GM13977 (cell line): Measurements from ENCODE around the gene NATD1.

Experiments
- DNase-seq: peaks from one replicate; pipeline ENCODE4 v3.0.0; 2012; ENCODE audit warnings: low spot score
- in situ Hi-C: fragments of 300-500 bp; cut with MboI; formaldehyde crosslinking; loops from one replicate; pipeline ENCODE4 v1.12.0; 2022; ENCODE audit warnings: low sequenced_read_pairs, low pct_unique_long_range_greater_than_20kb, mixed read lengths, inconsistent platforms; ENCODE audit not compliant: unreplicated experiment
- TF ChIP-seq, protein P1 (sequence below): IDR thresholded peaks from 2 replicates; pipeline ENCODE4 v1.5.1; 2012; ENCODE audit warnings: mild to moderate bottlenecking, control low read depth; ENCODE audit not compliant: insufficient read depth; ENCODE audit errors: extremely low read depth, missing control alignments

NATD1 gene

DNA sequence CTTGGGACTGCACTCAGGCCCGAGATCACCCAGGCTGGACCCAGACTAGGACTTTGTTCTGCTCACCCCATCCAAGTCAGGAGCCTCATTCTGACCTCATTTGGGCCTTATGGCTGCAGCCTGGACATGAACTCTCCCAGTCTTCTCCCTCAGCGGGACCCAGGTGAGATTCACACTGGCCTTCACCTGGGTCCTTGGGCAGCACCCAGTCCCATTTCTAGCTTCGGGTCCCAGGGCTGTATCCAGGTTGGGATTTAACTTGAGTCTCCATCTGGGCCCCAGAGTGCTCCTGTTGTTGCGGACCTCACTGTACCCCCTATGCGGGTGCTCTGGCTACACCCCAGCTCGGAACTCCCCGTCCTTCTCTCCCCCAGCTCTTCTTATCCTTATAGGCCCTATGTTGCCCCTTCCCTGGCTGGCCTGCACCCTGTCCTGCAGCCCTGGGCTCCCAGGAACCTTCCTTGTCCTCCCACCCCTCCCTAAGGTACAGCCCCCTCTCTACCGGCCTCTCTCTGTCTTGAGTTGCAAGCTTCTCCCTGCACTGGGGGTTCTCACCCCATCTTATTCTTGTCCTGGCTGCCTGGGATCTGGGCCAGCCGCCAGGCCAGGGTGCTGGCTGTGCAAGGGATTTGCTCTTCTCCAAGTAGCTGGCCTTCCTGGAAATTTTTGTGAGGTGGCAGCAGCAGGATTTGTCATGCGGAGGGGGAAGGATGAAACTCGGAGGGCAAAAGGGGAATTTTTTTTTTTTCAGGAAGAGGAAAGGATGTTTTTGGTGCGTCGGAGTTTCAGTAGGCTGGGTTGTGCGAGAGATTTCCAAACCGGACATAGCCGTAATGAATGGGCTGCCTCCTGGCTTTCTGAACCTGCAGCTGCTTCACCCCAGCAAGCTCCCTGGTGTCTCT is 32.2 kb upstream of the NATD1 start:
- DNase-seq, result peak; percentile 42
- TF ChIP-seq, protein P1, sequence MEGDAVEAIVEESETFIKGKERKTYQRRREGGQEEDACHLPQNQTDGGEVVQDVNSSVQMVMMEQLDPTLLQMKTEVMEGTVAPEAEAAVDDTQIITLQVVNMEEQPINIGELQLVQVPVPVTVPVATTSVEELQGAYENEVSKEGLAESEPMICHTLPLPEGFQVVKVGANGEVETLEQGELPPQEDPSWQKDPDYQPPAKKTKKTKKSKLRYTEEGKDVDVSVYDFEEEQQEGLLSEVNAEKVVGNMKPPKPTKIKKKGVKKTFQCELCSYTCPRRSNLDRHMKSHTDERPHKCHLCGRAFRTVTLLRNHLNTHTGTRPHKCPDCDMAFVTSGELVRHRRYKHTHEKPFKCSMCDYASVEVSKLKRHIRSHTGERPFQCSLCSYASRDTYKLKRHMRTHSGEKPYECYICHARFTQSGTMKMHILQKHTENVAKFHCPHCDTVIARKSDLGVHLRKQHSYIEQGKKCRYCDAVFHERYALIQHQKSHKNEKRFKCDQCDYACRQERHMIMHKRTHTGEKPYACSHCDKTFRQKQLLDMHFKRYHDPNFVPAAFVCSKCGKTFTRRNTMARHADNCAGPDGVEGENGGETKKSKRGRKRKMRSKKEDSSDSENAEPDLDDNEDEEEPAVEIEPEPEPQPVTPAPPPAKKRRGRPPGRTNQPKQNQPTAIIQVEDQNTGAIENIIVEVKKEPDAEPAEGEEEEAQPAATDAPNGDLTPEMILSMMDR, result no peak
- in situ Hi-C loops, result loop anchor here (25.0 kb wide), 1 partner anchor 227 kb away; no protein-coding TSS in a partner anchor

DNA sequence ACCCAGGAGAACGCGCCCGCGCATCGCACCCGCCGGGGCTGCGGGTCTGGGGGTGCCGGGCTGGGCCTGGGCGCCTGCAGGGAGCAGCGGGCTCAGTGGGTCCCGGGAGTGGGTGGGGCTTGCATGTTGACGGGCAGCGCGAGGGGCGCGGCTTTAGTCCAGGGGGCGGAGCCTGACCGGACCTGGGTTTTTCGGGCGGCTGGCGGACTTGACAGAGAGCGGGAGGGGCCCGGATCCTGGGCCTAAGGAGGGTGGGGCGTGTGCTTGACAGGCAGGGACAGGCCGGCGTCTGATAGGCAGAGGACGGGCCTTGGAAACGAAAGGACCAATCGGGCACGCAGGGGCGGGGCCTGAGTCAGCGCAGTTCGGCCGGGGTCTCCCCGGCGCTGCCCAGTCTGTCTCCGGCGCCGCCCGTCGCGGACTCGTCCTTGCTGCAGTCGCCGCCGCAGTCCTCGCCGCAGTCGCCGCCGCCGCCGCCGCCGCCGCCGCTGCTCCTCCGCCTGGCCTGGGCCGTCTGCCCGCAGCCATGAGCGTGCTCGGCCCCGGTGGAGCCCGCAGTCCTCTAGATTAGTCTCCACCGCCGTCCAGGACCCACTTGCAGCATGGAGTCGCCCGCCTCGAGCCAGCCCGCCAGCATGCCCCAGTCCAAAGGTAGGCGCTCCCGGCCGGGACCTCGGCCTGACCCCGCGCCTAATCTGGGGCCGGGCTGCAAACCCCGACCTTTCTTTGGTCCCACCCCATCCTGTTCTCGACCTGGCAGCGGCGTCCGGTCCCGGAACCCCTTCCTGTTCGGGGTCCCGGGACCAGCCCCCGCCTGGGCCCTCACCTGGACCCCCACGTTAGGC is 31.3 kb upstream of the NATD1 start, which contains the start of gene MAP2K3:
Gene MAP2K3, plus strand, starts transcription at position 393 of the 845 bp plus-strand sequence. Its CDS starts 210 bp downstream, at position 603.
- DNase-seq, result peak; percentile 100
- TF ChIP-seq, protein P1, result no peak
- in situ Hi-C loops, result loop anchor here (25.0 kb wide), 1 partner anchor 228 kb away; no protein-coding TSS in a partner anchor

DNA sequence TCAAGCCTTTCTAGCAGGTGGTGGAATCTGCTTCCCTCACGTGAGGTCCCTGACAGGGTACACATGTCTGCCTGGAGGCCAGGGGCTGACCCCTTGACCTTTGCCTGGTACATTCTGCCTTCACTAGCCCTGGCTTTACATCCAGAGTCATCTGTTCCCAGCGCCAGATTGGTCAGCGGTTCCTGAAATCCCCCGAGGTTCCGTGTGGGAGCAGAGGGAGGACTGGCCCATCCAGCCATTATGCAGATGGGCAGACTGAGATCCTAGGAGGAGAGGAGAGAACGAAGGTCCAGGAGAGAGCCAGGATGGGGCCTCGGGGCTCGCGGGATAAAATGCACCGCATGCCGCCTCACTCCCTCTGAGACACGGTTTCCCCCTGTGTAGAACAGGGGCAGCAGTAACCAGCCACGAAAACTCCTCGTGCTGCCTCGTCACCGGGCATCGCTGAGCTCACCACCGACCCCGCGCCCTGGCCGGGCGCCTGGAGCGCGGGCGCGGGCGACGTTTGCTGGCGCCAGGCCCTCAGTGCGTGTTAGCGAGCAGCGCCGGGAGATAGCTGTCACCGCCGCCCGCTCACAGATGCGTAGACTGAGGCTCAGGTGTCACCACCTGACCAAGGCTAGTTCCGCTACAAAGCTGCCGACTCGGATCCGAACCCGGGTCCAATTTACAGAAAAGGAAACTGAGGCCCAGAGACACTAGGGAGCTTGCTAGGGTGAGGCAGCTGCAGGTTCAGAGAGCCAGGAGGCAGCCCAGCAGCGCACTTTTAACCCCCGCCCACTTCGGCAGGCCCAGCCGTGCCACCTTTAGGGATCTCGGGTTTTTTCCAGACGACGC is 30.5 kb upstream of the NATD1 start:
- DNase-seq, result no peak
- TF ChIP-seq, protein P1, result no peak
- in situ Hi-C loops, result loop anchor here (25.0 kb wide), 1 partner anchor 229 kb away; no protein-coding TSS in a partner anchor

DNA sequence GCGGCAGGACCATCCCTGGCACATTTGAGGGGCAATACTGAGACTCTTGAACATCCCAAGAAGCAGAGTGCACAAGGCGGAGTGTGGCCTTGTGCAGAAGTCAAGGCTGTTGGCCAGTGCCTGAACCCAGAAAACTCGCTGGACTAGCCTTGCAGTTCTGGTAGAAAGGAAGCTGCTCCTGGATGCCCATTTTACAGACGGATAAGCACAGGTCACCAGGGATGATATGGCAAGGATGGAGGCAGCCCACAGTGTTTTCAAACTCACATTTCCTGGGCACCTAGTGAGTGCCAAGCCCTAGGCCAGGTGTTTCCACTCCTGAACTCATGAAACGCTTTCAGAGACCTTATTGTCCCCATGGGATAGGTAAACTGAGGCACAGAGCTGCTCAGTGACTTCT is 29.6 kb upstream of the NATD1 start:
- no peak for DNase-seq
- in situ Hi-C loops, result loop anchor here (25.0 kb wide), 1 partner anchor 229 kb away; no protein-coding TSS in a partner anchor
- TF ChIP-seq, protein P1, result no peak

DNA sequence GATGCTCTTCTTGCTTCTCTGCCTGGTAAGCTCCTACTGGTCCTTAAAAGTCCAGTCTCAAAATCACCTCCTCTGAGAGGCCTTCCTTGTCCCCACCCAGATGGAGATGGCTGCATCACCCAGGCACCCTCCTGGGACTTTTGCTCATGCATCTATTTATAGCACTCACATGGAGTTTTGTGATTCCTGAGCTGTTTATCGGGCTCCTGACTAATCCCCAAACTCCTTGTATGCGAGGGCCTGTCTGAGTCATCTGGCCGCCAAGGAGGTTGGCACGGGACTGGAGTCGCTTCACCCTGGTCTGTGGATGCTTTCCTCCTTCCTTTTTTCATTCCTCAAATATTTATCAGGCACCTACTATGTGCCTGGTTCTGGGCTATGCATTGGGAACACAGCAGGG is 29.0 kb upstream of the NATD1 start:
- DNase-seq, result no peak
- in situ Hi-C loops, result loop anchor here (25.0 kb wide), 1 partner anchor 230 kb away; no protein-coding TSS in a partner anchor

More for the DNA sequence above, 29.0 kb upstream of the NATD1 start:
- TF ChIP-seq, protein P1, result no peak
